ENCODE results near the gene PCNX2.

Gene PCNX2

GRCh38 chr1:233242827-233243483 is 52.6 kb downstream of the PCNX2 start:
- TF ChIP-seq CTCF (IDR thresholded peaks at IDR 0.05; ENCODE audit: insufficient read depth, low read depth, low read length, missing control alignments), result no peak
- no peak overlapping the region for H3K4me3 ChIP-seq (ENCODE audit: low read length)
- no peak for DNase-seq (ENCODE audit: low read depth)

- DNase-seq (ENCODE audit: low read depth), result no peak
- TF ChIP-seq CTCF (IDR thresholded peaks at IDR 0.05; ENCODE audit: insufficient read depth, low read depth, low read length, missing control alignments), result no peak
- H3K4me3 ChIP-seq (ENCODE audit: low read length), result no peak overlapping the region
Observed at GRCh38 chr1:233241759-233242158, 53.8 kb downstream of the PCNX2 start.

GRCh38 chr1:233240829-233241682 is 54.5 kb downstream of the PCNX2 start:
- no peak overlapping the region for H3K4me3 ChIP-seq (ENCODE audit: low read length)
- peak; percentile 48 for DNase-seq (ENCODE audit: low read depth)
- peak; percentile 98 for TF ChIP-seq CTCF (IDR thresholded peaks at IDR 0.05; ENCODE audit: insufficient read depth, low read depth, low read length, missing control alignments)

GRCh38 chr1:233240371-233240770 is 55.2 kb downstream of the PCNX2 start:
- no peak for TF ChIP-seq CTCF (IDR thresholded peaks at IDR 0.05; ENCODE audit: insufficient read depth, low read depth, low read length, missing control alignments)
- no peak overlapping the region for H3K4me3 ChIP-seq (ENCODE audit: low read length)
- no peak for DNase-seq (ENCODE audit: low read depth)

- TF ChIP-seq CTCF (IDR thresholded peaks at IDR 0.05; ENCODE audit: insufficient read depth, low read depth, low read length, missing control alignments), result peak; percentile 9
- no peak overlapping the region for H3K4me3 ChIP-seq (ENCODE audit: low read length)
- no peak for DNase-seq (ENCODE audit: low read depth)
Observed at GRCh38 chr1:233238884-233239431, 56.6 kb downstream of the PCNX2 start.

- no peak for DNase-seq (ENCODE audit: low read depth)
- no peak for TF ChIP-seq CTCF (IDR thresholded peaks at IDR 0.05; ENCODE audit: insufficient read depth, low read depth, low read length, missing control alignments)
Observed at GRCh38 chr1:233237647-233238046, 57.9 kb downstream of the PCNX2 start.

More at GRCh38 chr1:233237647-233238046, 57.9 kb downstream of the PCNX2 start:
- H3K4me3 ChIP-seq (ENCODE audit: low read length), result no peak overlapping the region

Data from epithelial cell of esophagus (primary cell).